GM18909 (cell line): ENCODE data around the gene CD200R1L.
"Not testable (repeated sequence)": the region's sequence is repeated elsewhere in the genome, so short reads cannot be mapped to it uniquely, and the experiment has no call there.

ENCODE experiments used
- ATAC-seq: cut with Tn5 transposase; IDR thresholded peaks from one replicate; pipeline ENCODE4 v1.9.1; 2021; ENCODE audit warnings: mild to moderate bottlenecking; ENCODE audit not compliant: unreplicated experiment, poor library complexity

Gene CD200R1L

GRCh38 chr3:112846764-112847163, at the start of gene CD200R1L:
Gene CD200R1L (minus strand): TSS chr3:112846864. CDS start chr3:112829367, 17,497 bp downstream.
- no peak for ATAC-seq

- no peak for ATAC-seq
Measured at GRCh38 chr3:112894258-112894657, 47.6 kb upstream of the CD200R1L start.

- no peak for ATAC-seq
Measured at GRCh38 chr3:112889357-112889756, 42.7 kb upstream of the CD200R1L start.

GRCh38 chr3:112888381-112889085, 41.9 kb upstream of the CD200R1L start:
- ATAC-seq: no peak

- ATAC-seq: no peak
Measured at GRCh38 chr3:112884678-112885290, 38.1 kb upstream of the CD200R1L start.

GRCh38 chr3:112881891-112882290, 35.2 kb upstream of the CD200R1L start:
- ATAC-seq: no peak

GRCh38 chr3:112875561-112875960, 28.9 kb upstream of the CD200R1L start:
- no peak for ATAC-seq

GRCh38 chr3:112874725-112875124, 28.1 kb upstream of the CD200R1L start:
- no peak for ATAC-seq

- ATAC-seq: peak; percentile 74
Measured at GRCh38 chr3:112873632-112874031, 27.0 kb upstream of the CD200R1L start.

GRCh38 chr3:112871735-112872134, 25.1 kb upstream of the CD200R1L start:
- ATAC-seq: no peak

GRCh38 chr3:112865757-112866156, 19.1 kb upstream of the CD200R1L start:
- ATAC-seq: no peak

GRCh38 chr3:112860898-112861297, 14.2 kb upstream of the CD200R1L start:
- ATAC-seq: no peak

- no peak for ATAC-seq
Measured at GRCh38 chr3:112858410-112859069, 11.9 kb upstream of the CD200R1L start.

GRCh38 chr3:112857526-112857925, 10.9 kb upstream of the CD200R1L start:
- no peak for ATAC-seq

GRCh38 chr3:112856537-112856936, 9.9 kb upstream of the CD200R1L start:
- ATAC-seq: no peak

GRCh38 chr3:112855883-112856282, 9.2 kb upstream of the CD200R1L start:
- no peak for ATAC-seq

GRCh38 chr3:112855074-112855473, 8.4 kb upstream of the CD200R1L start:
- ATAC-seq: not testable (repeated sequence)

- ATAC-seq: no peak
Measured at GRCh38 chr3:112848196-112848595, 1.5 kb upstream of the CD200R1L start.

GRCh38 chr3:112847692-112848091, 1.0 kb upstream of the CD200R1L start:
- peak; percentile 96 for ATAC-seq

GRCh38 chr3:112845772-112846171, 892 bp downstream of the CD200R1L start:
- ATAC-seq: no peak

GRCh38 chr3:112829046-112829445, 17.6 kb downstream of the CD200R1L start:
- ATAC-seq: no peak
